ENCODE results near the gene PPARG.

The PPARG gene

DNA sequence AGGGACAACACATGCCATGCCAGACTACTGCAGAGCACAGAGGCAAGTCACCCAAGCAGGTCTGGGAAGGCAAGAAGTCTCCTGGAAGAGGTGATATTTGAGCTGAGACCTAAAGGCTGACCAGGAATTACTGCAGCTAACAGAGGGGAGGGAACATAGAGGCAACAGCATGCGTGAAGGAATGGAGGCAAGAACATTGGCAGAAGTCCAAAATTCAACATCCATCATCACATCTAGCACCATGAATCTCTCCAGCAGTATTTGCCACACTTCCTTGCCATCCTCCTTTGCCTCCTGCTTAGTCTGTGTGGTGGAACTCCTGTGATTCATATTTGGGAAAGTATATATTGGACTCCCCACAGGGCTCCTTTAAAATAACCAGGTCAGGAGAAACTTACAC, 194.5 kb downstream of the PPARG start:
- no peaks in the 10 kb centered on the region for H3K27me3 ChIP-seq (replicated peaks; ENCODE audit: insufficient read depth, low read length)
- peak overlapping the region; percentile 86 for H3K4me2 ChIP-seq (ENCODE audit: low read depth, low read length)
- H3F3A ChIP-seq (ENCODE audit: insufficient read depth, low read length), result peaks cover 16% of the 10 kb centered on the region
- H3K9me2 ChIP-seq (replicated peaks; ENCODE audit: insufficient read depth, low read length), result no peaks in the 10 kb centered on the region
- H3K36me3 ChIP-seq (replicated peaks; ENCODE audit: insufficient read depth, low read length), result no peaks in the 10 kb centered on the region
- H3K4me1 ChIP-seq (ENCODE audit: low read length), result peaks cover 10% of the 10 kb centered on the region
- peaks cover 30% of the 10 kb centered on the region for H3K79me2 ChIP-seq (ENCODE audit: low read length)
- peak overlapping the region; percentile 75; the same call in 1 of the 2 replicates for H3K27ac ChIP-seq (ENCODE audit: low read length)
- peak overlapping the region; percentile 55 for H3K9ac ChIP-seq (ENCODE audit: low read length)
- DNase-seq, result no peak
- H3K9me3 ChIP-seq (replicated peaks; ENCODE audit: insufficient read depth, low read length), result no peaks in the 10 kb centered on the region
- TF ChIP-seq EZH2phosphoT487 (IDR thresholded peaks at IDR 0.05; ENCODE audit: low read length), result no peak
- TF ChIP-seq CTCF (IDR thresholded peaks at IDR 0.05; ENCODE audit: low read length), result no peak
- TF ChIP-seq EZH2 (optimal IDR thresholded peaks at IDR 0.05; ENCODE audit: low read depth, low read length), result no peak
- peak overlapping the region; percentile 89 for H2AFZ ChIP-seq (ENCODE audit: low read length)
- H4K20me1 ChIP-seq (ENCODE audit: insufficient read depth, low read length), result no peaks in the 10 kb centered on the region
- H3K4me3 ChIP-seq (ENCODE audit: low read length), result peak overlapping the region; percentile 68

DNA sequence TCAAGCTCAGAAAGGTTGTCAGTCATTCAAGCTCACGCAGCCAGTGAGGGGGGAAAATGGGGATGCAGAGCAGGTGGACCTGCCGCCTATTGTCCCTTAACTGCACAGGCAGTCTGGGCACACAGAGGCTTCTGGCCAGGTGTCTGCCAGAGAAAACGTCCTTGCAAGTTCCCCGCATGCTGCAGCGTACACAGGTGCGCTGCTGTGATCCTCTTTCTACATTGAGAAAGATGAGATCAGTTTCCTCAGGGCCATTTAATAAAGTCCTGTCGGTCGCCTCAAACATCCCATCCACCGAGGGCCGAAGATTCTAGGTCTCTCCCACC, 195.0 kb downstream of the PPARG start:
- DNase-seq, result no peak
- Histone ChIP-seq H3K4me1 (ENCODE audit: low read length) (peaks cover 10% of the 10 kb centered on the region), H3K27ac (ENCODE audit: low read length) (peak overlapping the region; percentile 75; the same call in 1 of the 2 replicates), H3K36me3 (replicated peaks; ENCODE audit: insufficient read depth, low read length) (no peaks in the 10 kb centered on the region), H3K4me3 (ENCODE audit: low read length) (peak overlapping the region; percentile 68), H3K9me2 (replicated peaks; ENCODE audit: insufficient read depth, low read length) (no peaks in the 10 kb centered on the region), H4K20me1 (ENCODE audit: insufficient read depth, low read length) (no peaks in the 10 kb centered on the region), H3K9me3 (replicated peaks; ENCODE audit: insufficient read depth, low read length) (no peaks in the 10 kb centered on the region), H3F3A (ENCODE audit: insufficient read depth, low read length) (peaks cover 16% of the 10 kb centered on the region), H3K4me2 (ENCODE audit: low read depth, low read length) (peak overlapping the region; percentile 86), H3K79me2 (ENCODE audit: low read length) (peaks cover 30% of the 10 kb centered on the region), H2AFZ (ENCODE audit: low read length) (peak overlapping the region; percentile 89), H3K9ac (ENCODE audit: low read length) (peak overlapping the region; percentile 55), H3K27me3 (replicated peaks; ENCODE audit: insufficient read depth, low read length) (no peaks in the 10 kb centered on the region)
- TF ChIP-seq CTCF (IDR thresholded peaks at IDR 0.05; ENCODE audit: low read length), result no peak; the same call in 1 of the 2 replicates

All from MM.1S (cell line).